ENCODE results near the gene CHP2.

CHP2 gene

DNA sequence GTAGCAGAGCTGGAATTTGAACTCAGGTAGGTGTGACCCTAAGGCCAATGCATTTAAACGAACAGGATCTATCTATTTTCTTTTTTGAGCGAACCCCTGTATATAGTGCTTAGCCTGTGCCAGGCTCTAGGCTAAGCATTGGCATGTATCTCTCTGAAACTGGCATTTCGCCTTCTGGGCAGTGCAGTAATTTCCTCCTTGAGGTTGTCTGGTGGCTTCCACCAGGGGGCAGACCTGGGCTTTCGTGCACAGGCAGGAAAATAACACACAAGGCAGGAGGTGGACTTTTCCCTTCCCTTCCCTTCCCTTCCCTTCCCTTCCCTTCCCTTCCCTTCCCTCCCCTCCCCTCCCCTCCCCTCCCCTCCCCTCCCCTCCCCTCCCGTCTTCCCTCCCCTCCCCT is 46.6 kb downstream of the CHP2 start:
- Histone ChIP-seq H3K9me3 (ENCODE audit: control insufficient read depth, low read length) (no peaks in the 10 kb centered on the region), H3K27ac (ENCODE audit: insufficient read depth, low read length, poor library complexity, severe bottlenecking) (no peak overlapping the region), H3K27me3 (replicated peaks; ENCODE audit: control insufficient read depth, insufficient read depth, low read length, poor library complexity, severe bottlenecking) (no peaks in the 10 kb centered on the region), H3K36me3 (ENCODE audit: control insufficient read depth, insufficient read depth, low read length) (no peaks in the 10 kb centered on the region), H3K4me3 (ENCODE audit: insufficient read depth, low read depth, low read length, poor library complexity, severe bottlenecking) (no peak overlapping the region), H3K4me1 (ENCODE audit: control insufficient read depth, insufficient read depth, low read length, poor library complexity, severe bottlenecking) (no peaks in the 10 kb centered on the region)
- peak; percentile 47 to 65 (median 55) for DNase-seq

DNA sequence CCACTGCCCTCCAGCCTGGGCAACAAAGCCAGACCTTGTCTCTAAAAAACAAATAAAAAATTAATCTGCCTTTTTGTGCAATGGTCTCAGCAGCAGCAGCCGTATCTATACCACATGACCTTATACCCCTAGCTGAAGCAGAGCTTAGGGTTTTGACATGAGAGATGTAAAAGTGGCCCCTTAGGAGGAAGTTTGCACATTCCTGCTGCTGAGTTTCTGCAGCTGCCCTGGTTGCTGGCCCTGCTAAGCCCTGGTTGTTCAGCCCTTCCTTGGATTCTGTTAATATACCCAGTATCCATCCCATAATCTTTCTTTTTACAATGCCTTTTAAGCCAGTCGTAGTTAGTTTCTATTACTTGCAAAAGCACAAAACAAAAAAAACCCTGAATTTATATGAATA is 48.0 kb downstream of the CHP2 start:
- no peak overlapping the region for H3K27ac ChIP-seq (ENCODE audit: insufficient read depth, low read length, poor library complexity, severe bottlenecking)
- no peaks in the 10 kb centered on the region for H3K4me1 ChIP-seq (ENCODE audit: control insufficient read depth, insufficient read depth, low read length, poor library complexity, severe bottlenecking)
- no peaks in the 10 kb centered on the region for H3K36me3 ChIP-seq (ENCODE audit: control insufficient read depth, insufficient read depth, low read length)
- H3K9me3 ChIP-seq (ENCODE audit: control insufficient read depth, low read length) = no peaks in the 10 kb centered on the region
- no peaks in the 10 kb centered on the region for H3K27me3 ChIP-seq (replicated peaks; ENCODE audit: control insufficient read depth, insufficient read depth, low read length, poor library complexity, severe bottlenecking)
- no peak overlapping the region for H3K4me3 ChIP-seq (ENCODE audit: insufficient read depth, low read depth, low read length, poor library complexity, severe bottlenecking)
- no peak for DNase-seq

DNA sequence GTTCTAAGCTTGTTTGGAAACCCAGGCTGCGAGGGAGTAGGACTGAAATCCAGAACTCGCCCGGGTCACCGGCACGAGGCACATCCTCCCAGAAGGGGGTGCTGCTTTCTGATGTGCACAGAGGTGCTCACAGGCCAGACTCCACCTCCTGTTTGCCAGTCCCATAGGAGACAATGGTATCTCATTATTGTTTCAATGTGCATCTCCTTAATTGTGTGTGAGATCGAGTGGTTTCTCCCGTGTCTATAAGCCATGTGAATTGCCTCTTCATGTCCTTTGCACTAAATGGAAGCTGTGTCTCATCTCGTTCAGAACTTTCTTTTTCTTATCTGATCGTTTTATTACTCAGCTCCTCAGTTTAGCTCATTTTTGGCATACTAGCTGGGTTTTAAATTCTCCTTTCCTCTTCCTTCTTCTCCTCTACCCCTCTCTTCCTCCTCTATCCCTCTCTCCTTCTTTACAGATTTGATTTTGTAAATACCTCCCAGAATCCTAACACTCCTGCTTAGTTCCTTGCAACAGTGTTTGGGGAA is 48.8 kb downstream of the CHP2 start:
- Histone ChIP-seq H3K36me3 (ENCODE audit: control insufficient read depth, insufficient read depth, low read length) (no peaks in the 10 kb centered on the region), H3K27ac (ENCODE audit: insufficient read depth, low read length, poor library complexity, severe bottlenecking) (no peak overlapping the region), H3K9me3 (ENCODE audit: control insufficient read depth, low read length) (no peaks in the 10 kb centered on the region), H3K27me3 (replicated peaks; ENCODE audit: control insufficient read depth, insufficient read depth, low read length, poor library complexity, severe bottlenecking) (no peaks in the 10 kb centered on the region), H3K4me1 (ENCODE audit: control insufficient read depth, insufficient read depth, low read length, poor library complexity, severe bottlenecking) (no peaks in the 10 kb centered on the region), H3K4me3 (ENCODE audit: insufficient read depth, low read depth, low read length, poor library complexity, severe bottlenecking) (no peak overlapping the region)
- DNase-seq = peak; percentile 40 to 53 (median 41)

DNA sequence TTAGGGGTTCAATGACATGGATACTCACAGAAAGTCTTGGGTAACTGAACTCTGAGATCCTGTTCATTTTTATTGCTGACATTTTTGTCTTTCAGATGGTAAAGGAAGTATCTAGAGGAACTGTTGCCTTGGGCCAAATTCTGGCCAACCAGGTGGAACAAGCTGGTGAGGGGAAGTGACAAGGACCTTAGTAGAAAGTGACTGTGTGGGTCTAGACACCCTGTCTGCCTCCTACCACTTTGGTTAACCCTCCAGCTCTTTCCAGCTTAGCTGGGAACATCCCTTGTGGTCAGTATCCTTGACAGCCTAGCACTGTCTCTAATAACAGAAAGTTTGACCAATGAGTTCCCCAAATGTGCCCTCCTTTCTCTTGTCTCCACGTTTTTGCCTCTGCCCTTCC is 52.2 kb downstream of the CHP2 start:
- no peak for DNase-seq
- Histone ChIP-seq H3K9me3 (ENCODE audit: control insufficient read depth, low read length) (no peaks in the 10 kb centered on the region), H3K27ac (ENCODE audit: insufficient read depth, low read length, poor library complexity, severe bottlenecking) (no peak overlapping the region), H3K27me3 (replicated peaks; ENCODE audit: control insufficient read depth, insufficient read depth, low read length, poor library complexity, severe bottlenecking) (no peaks in the 10 kb centered on the region), H3K4me3 (ENCODE audit: insufficient read depth, low read depth, low read length, poor library complexity, severe bottlenecking) (no peak overlapping the region), H3K4me1 (ENCODE audit: control insufficient read depth, insufficient read depth, low read length, poor library complexity, severe bottlenecking) (no peaks in the 10 kb centered on the region), H3K36me3 (ENCODE audit: control insufficient read depth, insufficient read depth, low read length) (no peaks in the 10 kb centered on the region)
